ENCODE measurements around the gene FNDC3A. TPM values are rescaled to one million over a fixed set of nuclear protein-coding genes. Genes with fewer than 3 reads are reported as not detected.

FNDC3A gene
- total RNA-seq, 4 donors from 2014 or later: 31.3 to 129 (median 69.9) TPM

- TF ChIP-seq, protein P1, sequence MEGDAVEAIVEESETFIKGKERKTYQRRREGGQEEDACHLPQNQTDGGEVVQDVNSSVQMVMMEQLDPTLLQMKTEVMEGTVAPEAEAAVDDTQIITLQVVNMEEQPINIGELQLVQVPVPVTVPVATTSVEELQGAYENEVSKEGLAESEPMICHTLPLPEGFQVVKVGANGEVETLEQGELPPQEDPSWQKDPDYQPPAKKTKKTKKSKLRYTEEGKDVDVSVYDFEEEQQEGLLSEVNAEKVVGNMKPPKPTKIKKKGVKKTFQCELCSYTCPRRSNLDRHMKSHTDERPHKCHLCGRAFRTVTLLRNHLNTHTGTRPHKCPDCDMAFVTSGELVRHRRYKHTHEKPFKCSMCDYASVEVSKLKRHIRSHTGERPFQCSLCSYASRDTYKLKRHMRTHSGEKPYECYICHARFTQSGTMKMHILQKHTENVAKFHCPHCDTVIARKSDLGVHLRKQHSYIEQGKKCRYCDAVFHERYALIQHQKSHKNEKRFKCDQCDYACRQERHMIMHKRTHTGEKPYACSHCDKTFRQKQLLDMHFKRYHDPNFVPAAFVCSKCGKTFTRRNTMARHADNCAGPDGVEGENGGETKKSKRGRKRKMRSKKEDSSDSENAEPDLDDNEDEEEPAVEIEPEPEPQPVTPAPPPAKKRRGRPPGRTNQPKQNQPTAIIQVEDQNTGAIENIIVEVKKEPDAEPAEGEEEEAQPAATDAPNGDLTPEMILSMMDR (IDR thresholded peaks at IDR 0.05): no peak
- TF ChIP-seq POLR2A (IDR thresholded peaks at IDR 0.05): no peak
- H3K36me3 ChIP-seq: no peaks in the 10 kb centered on the region
Measured at GRCh38 chr13:49183672-49184325, 208.1 kb downstream of the FNDC3A start.

GRCh38 chr13:49184621-49185020 lies 208.9 kb downstream of the FNDC3A start:
- H3K27me3 ChIP-seq: no peaks in the 10 kb centered on the region
- intact Hi-C loops (cut with DNase I; ENCODE audit: low total_unique reads): no loop called here
- no peaks in the 10 kb centered on the region for H3K36me3 ChIP-seq
- H3K4me1 ChIP-seq: no peaks in the 10 kb centered on the region
- TF ChIP-seq, protein P1 (IDR thresholded peaks at IDR 0.05): no peak
- no peak for TF ChIP-seq POLR2A (IDR thresholded peaks at IDR 0.05)
- no peak for DNase-seq
- H3K9me3 ChIP-seq: no peaks in the 10 kb centered on the region
- no peak overlapping the region for H3K4me3 ChIP-seq
- no peak overlapping the region for H3K27ac ChIP-seq

More at GRCh38 chr13:49183672-49184325, 208.1 kb downstream of the FNDC3A start:
- H3K4me1 ChIP-seq: no peaks in the 10 kb centered on the region
- no peaks in the 10 kb centered on the region for H3K27me3 ChIP-seq
- intact Hi-C loops (cut with DNase I; ENCODE audit: low total_unique reads): no loop called here
- no peak for DNase-seq
- H3K27ac ChIP-seq: no peak overlapping the region
- H3K9me3 ChIP-seq: no peaks in the 10 kb centered on the region
- no peak overlapping the region for H3K4me3 ChIP-seq

DNA sequence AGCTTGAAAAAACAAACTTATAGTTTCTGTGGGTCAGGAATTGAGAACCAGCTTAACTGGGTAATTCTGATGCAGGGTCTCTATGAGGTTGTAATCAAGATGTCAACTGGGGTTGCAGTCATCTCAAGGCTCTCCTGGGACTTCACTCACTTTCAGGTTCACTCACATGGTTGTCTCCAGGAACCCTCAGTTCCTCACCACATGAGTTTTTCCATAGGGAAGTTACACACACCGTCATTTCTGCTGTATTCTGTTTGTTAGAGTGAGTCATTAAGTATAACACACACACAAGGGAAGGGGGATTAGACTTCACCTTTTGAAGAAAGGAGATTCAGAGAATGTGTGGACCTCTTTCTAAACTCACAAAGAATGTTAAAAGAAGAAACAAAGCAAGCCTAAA lies 209.6 kb downstream of the FNDC3A start:
- intact Hi-C loops (cut with DNase I; ENCODE audit: low total_unique reads): no loop called here
- TF ChIP-seq POLR2A (IDR thresholded peaks at IDR 0.05): no peak
- TF ChIP-seq, protein P1 (IDR thresholded peaks at IDR 0.05): no peak
- Histone ChIP-seq H3K27ac (no peak overlapping the region), H3K27me3 (no peaks in the 10 kb centered on the region), H3K36me3 (no peaks in the 10 kb centered on the region), H3K9me3 (no peaks in the 10 kb centered on the region), H3K4me1 (no peaks in the 10 kb centered on the region), H3K4me3 (no peak overlapping the region)
- DNase-seq: no peak

DNA sequence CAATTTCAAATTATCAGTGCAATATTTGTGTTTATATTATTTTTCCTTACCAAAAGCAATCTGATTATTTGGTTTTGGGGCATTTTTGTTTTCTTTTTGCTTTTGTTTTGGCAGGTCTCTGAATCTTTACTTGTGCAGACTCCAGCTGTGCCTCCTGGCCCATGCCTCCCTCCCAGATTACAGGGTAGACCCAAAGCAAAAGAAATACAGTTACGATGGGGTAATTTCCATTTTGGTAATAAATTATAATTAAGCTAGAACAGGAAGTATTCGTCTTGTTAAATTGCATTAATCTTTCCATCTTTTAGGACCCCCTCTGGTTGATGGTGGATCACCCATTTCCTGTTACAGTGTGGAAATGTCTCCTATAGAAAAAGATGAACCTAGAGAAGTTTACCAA lies 215.2 kb downstream of the FNDC3A start:
- no peak for DNase-seq
- Histone ChIP-seq H3K27me3 (no peaks in the 10 kb centered on the region), H3K4me3 (no peak overlapping the region), H3K9me3 (no peaks in the 10 kb centered on the region), H3K36me3 (no peaks in the 10 kb centered on the region), H3K27ac (no peak overlapping the region), H3K4me1 (no peaks in the 10 kb centered on the region)
- TF ChIP-seq, protein P1 (IDR thresholded peaks at IDR 0.05): no peak
- no peak for TF ChIP-seq POLR2A (IDR thresholded peaks at IDR 0.05)
- intact Hi-C loops (cut with DNase I; ENCODE audit: low total_unique reads): no loop called here

DNA sequence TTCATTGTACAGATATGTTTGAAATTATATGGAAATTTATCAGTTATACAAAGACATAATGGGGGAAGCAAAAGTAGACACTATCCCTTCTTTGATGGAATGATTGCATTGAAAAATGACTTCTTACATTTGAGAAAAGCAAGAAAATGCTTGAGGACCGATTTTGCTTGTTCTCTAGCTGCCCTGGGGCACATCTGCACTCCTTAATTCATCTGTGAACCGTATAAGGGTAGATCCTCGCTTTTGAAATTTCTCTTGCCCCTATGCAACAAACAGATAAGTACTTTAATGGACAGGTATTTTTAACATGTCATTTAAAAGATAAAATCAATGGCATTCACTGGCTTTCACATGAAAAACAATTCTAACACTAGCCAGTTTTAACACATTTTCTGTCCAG lies 230.9 kb downstream of the FNDC3A start:
- no peak overlapping the region for H3K27ac ChIP-seq
- H3K27me3 ChIP-seq: no peaks in the 10 kb centered on the region
- intact Hi-C loops (cut with DNase I; ENCODE audit: low total_unique reads): no loop called here
- DNase-seq: no peak
- no peaks in the 10 kb centered on the region for H3K4me1 ChIP-seq
- H3K4me3 ChIP-seq: no peak overlapping the region
- H3K36me3 ChIP-seq: no peaks in the 10 kb centered on the region
- H3K9me3 ChIP-seq: no peaks in the 10 kb centered on the region
- TF ChIP-seq POLR2A (IDR thresholded peaks at IDR 0.05): no peak
- TF ChIP-seq, protein P1 (IDR thresholded peaks at IDR 0.05): no peak
